Activated CD4-positive, alpha-beta T cell treated with anti-CD3 and anti-CD28 coated beads, Interleukin-2, amount 10 ng/mL, durations not matched to agents 7 days and 5 days (primary cell): Measurements from ENCODE around the gene PIGBOS1. TPM values are rescaled to one million over a fixed set of nuclear protein-coding genes. Genes with fewer than 3 reads are reported as not detected.
A peak's percentile ranks its signal among the peaks of the same experiment; 100 is the strongest.
"Not testable (repeated sequence)": the region's sequence is repeated elsewhere in the genome, so short reads cannot be mapped to it uniquely, and the experiment has no call there.

ENCODE experiments used
- CTCF ChIA-PET: fragments of 350-600 bp; sonication (Branson Sonifier 250); formaldehyde crosslinking; loops from one replicate; lab custom pipeline; 2021; ENCODE audit warnings: antibody characterized with exemption; lab: Charles Lee
- POLR2A ChIA-PET: fragments of 350-600 bp; sonication (Branson Sonifier 250); formaldehyde crosslinking; loops from one replicate; lab custom pipeline; 2021; ENCODE audit warnings: antibody characterized with exemption; lab: Charles Lee
- DNase-seq: peaks from one replicate; pipeline ENCODE4 v3.0.0-alpha.2; 2020
- H3K27ac Mint-ChIP-seq: one replicate; pipeline ENCODE4 v1.8.0; 2021; ENCODE audit warnings: mild to moderate bottlenecking, moderate library complexity, mixed read lengths
- H3K27me3 Mint-ChIP-seq: one replicate; pipeline ENCODE4 v1.8.0; 2021; ENCODE audit warnings: mixed read lengths
- H3K36me3 Mint-ChIP-seq: one replicate; pipeline ENCODE4 v1.8.0; 2021; ENCODE audit warnings: low read depth, mixed read lengths
- H3K4me1 Mint-ChIP-seq: one replicate; pipeline ENCODE4 v1.8.0; 2021; ENCODE audit warnings: mixed read lengths
- H3K4me3 Mint-ChIP-seq: one replicate; pipeline ENCODE4 v1.8.0; 2021; ENCODE audit warnings: mild to moderate bottlenecking, moderate library complexity, mixed read lengths
- H3K9me3 Mint-ChIP-seq: one replicate; pipeline ENCODE4 v1.8.0; 2021; ENCODE audit warnings: mixed read lengths
- total RNA-seq, 2 experiments: library from RNA; stranded (reverse); gene quantifications; one replicate each; pipeline ENCODE4 v1.2.3, GENCODE V29; 2021

The PIGBOS1 gene
- total RNA-seq, 2 experiments from 2014 or later: 11.0 to 11.4 TPM

DNA sequence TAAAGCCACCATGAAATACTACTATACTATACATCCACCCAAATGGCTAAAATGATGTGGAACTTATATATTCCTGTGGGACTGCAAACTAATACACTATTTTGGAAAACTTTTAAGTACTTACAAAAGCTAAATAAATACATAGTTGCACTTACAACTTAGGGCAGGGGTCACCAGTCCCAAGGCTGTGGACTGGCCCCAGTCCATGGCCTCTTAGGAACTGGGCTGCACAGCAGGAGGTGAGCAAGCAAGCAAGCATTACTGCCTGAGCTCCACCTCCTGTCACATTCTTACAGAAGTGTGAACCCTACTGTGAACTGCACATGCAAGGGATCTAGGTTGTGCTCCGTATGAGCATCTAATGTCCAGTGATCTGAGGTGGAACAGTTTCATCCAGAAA, 18.2 kb upstream of the PIGBOS1 start:
- H3K27ac Mint-ChIP-seq: no peak overlapping the region
- peaks cover 33% of the 10 kb centered on the region for H3K36me3 Mint-ChIP-seq
- H3K9me3 Mint-ChIP-seq: no peaks in the 10 kb centered on the region
- no peaks in the 10 kb centered on the region for H3K4me1 Mint-ChIP-seq
- H3K27me3 Mint-ChIP-seq: no peaks in the 10 kb centered on the region
- no peak overlapping the region for H3K4me3 Mint-ChIP-seq
- ChIA-PET POLR2A (interaction anchor here (0.6 kb wide), 1 partner anchor 667 kb away, joined by 3 read pairs; no protein-coding TSS in a partner anchor), CTCF (interaction anchor here (0.5 kb wide), 1 partner anchor 48 kb away, joined by 6 read pairs; no protein-coding TSS in a partner anchor)
- no peak for DNase-seq

DNA sequence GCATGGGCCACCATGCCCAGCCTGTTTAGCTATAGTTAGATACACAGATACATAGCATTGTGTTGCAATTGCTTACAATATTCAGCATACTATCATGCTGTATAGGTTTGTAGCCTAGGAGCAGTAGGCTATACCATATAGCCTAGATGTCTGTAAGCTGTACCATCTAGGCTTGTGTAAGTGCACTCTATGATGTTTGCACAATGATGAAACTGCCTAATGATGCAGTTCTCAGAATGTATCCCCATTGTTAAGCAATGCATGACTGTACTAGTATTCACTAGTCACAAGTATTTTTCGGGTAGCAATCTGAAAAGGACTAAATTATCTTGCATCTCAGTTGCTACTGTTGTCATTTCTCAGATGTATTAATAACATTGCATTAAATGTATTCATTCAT, 16.1 kb upstream of the PIGBOS1 start:
- Mint-ChIP-seq H3K4me3 (no peak overlapping the region), H3K4me1 (no peaks in the 10 kb centered on the region), H3K9me3 (no peaks in the 10 kb centered on the region), H3K36me3 (peaks cover 40% of the 10 kb centered on the region), H3K27ac (no peak overlapping the region), H3K27me3 (no peaks in the 10 kb centered on the region)
- no peak for DNase-seq
- CTCF ChIA-PET: interaction anchor here (1.3 kb wide), 1 partner anchor 73 kb away, joined by 4 read pairs; the partner anchor contains the start of genes CCPG1 and PIERCE2
- POLR2A ChIA-PET: no interaction called here

- Mint-ChIP-seq H3K27me3 (no peaks in the 10 kb centered on the region), H3K4me3 (no peak overlapping the region), H3K9me3 (no peaks in the 10 kb centered on the region), H3K27ac (no peak overlapping the region), H3K4me1 (no peaks in the 10 kb centered on the region), H3K36me3 (peaks cover 38% of the 10 kb centered on the region)
- ChIA-PET POLR2A (no interaction called here), CTCF (interaction anchor here (1.3 kb wide), 1 partner anchor 74 kb away, joined by 4 read pairs; the partner anchor contains the start of genes CCPG1 and PIERCE2)
- DNase-seq: no peak
Measured at GRCh38 chr15:55334371-55334770, 15.4 kb upstream of the PIGBOS1 start.

- peaks cover 10% of the 10 kb centered on the region for H3K4me1 Mint-ChIP-seq
- POLR2A ChIA-PET: no interaction called here
Measured at GRCh38 chr15:55327387-55327786, 8.5 kb upstream of the PIGBOS1 start.

GRCh38 chr15:55322467-55322866, 3.5 kb upstream of the PIGBOS1 start:
- no peak for DNase-seq
- ChIA-PET POLR2A (no interaction called here), CTCF (interaction anchor here (1.6 kb wide), 1 partner anchor 86 kb away, joined by 3 read pairs; the partner anchor contains the start of genes CCPG1 and PIERCE2)
- H3K27ac Mint-ChIP-seq: no peak overlapping the region
- no peaks in the 10 kb centered on the region for H3K27me3 Mint-ChIP-seq
- peaks cover 22% of the 10 kb centered on the region for H3K36me3 Mint-ChIP-seq
- peaks cover 38% of the 10 kb centered on the region for H3K4me1 Mint-ChIP-seq
- H3K9me3 Mint-ChIP-seq: no peaks in the 10 kb centered on the region
- H3K4me3 Mint-ChIP-seq: no peak overlapping the region

More at GRCh38 chr15:55327387-55327786, 8.5 kb upstream of the PIGBOS1 start:
- no peak overlapping the region for H3K27ac Mint-ChIP-seq
- no peaks in the 10 kb centered on the region for H3K9me3 Mint-ChIP-seq
- no peak overlapping the region for H3K4me3 Mint-ChIP-seq
- no peaks in the 10 kb centered on the region for H3K27me3 Mint-ChIP-seq
- DNase-seq: no peak
- CTCF ChIA-PET: interaction anchor here (2.1 kb wide), 1 partner anchor 8 kb away, joined by 7 read pairs; the partner anchor contains the start of genes PIGB and PIGBOS1
- H3K36me3 Mint-ChIP-seq: peaks cover 28% of the 10 kb centered on the region

- Mint-ChIP-seq H3K4me1 (peaks cover 46% of the 10 kb centered on the region), H3K4me3 (no peak overlapping the region), H3K27me3 (no peaks in the 10 kb centered on the region), H3K36me3 (peaks cover 28% of the 10 kb centered on the region), H3K9me3 (no peaks in the 10 kb centered on the region), H3K27ac (no peak overlapping the region)
- no peak for DNase-seq
- ChIA-PET POLR2A (no interaction called here), CTCF (no interaction called here)
Measured at GRCh38 chr15:55320963-55321362, 2.0 kb upstream of the PIGBOS1 start.

DNA sequence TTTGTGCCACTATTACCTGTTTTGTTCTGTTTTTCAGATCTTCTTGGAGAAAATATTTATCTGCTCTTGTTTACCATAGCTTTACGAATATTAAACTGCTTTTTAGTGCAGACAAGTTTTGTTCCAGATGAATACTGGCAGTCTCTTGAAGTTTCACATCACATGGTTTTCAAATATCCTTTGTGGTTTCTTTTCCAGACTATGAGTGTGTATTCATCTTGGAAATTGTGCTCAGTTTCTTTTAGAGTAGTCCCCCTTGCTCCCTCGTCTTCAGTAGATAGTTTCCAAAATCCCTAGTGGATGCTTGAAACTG, 1.3 kb upstream of the PIGBOS1 start:
- POLR2A ChIA-PET: no interaction called here
- Mint-ChIP-seq H3K9me3 (no peaks in the 10 kb centered on the region), H3K4me3 (peak overlapping the region; percentile 98), H3K27me3 (no peaks in the 10 kb centered on the region), H3K27ac (peak overlapping the region; percentile 74), H3K36me3 (peaks cover 33% of the 10 kb centered on the region), H3K4me1 (peaks cover 54% of the 10 kb centered on the region)
- DNase-seq: no peak
- CTCF ChIA-PET: interaction anchor here (1.0 to 2.1 kb wide), 2 partner anchors 88 to 165 kb away, joined by 3 to 13 read pairs; partner anchors contain the start of genes CCPG1 and PIERCE2

DNA sequence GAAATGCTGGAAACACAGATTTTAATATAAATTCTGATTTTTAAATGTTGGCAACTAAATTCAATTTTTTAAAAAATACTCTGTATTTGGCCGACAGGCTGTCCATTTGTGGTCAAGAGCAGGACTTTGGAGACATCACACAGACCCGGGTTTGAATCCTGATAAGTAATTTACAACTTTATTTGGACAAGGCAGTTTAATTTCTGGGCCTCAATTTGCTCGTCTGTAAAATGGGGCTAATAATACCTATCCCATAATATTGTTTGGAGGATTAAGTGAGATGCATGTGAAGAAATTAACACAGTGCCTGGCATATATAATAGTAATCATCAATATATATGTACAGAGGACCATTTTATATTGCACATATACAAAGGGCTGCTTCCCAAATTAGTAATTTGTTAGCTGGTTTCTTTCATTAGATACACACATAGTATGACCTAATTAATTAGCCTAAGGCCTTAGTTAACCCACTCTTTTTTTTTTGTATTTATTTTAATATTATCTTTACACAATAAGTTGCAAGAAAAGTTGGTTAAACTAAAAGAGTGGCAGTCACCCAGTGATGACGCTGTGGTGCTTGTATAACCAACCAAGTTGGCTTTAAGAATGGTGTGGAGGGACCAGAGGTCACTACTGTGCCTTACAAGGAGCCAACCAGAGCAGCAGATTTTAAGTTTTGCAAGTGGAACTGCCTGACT, 764 bp upstream of the PIGBOS1 start:
- Mint-ChIP-seq H3K9me3 (no peaks in the 10 kb centered on the region), H3K36me3 (peaks cover 38% of the 10 kb centered on the region), H3K4me3 (peak overlapping the region; percentile 98), H3K27me3 (no peaks in the 10 kb centered on the region), H3K4me1 (peaks cover 59% of the 10 kb centered on the region), H3K27ac (peak overlapping the region; percentile 99)
- DNase-seq: peak; percentile 13
- ChIA-PET POLR2A (interaction anchor here (0.6 to 1.1 kb wide), 2 partner anchors 98 to 108 kb away, joined by 3 to 4 read pairs; no protein-coding TSS in a partner anchor), CTCF (interaction anchor here (0.7 to 2.1 kb wide), 6 partner anchors 9 to 164 kb away, joined by 3 to 13 read pairs (median 4); partner anchors contain the start of genes CCPG1 and PIERCE2)

DNA sequence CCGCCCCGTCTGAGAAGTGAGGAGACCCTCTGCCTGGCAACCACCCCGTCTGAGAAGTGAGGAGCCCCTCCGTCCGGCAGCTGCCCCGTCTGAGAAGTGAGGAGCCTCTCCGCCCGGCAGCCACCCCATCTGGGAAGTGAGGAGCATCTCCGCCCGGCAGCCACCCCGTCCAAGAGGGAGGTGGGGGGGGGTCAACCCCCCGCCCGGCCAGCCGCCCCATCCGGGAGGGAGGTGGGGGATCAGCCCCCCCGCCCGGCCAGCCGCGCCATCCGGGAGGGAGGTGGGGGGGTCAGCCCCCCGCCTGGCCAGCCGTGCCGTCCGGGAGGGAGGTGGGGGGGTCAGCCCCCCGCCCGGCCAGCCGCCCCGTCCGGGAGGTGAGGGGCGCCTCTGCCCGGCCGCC, 16.1 kb downstream of the PIGBOS1 start:
- peaks cover 21% of the 10 kb centered on the region for H3K36me3 Mint-ChIP-seq
- CTCF ChIA-PET, H3K9me3 Mint-ChIP-seq, H3K4me1 Mint-ChIP-seq, H3K27me3 Mint-ChIP-seq, H3K4me3 Mint-ChIP-seq, H3K27ac Mint-ChIP-seq, POLR2A ChIA-PET, DNase-seq: not testable (repeated sequence)

DNA sequence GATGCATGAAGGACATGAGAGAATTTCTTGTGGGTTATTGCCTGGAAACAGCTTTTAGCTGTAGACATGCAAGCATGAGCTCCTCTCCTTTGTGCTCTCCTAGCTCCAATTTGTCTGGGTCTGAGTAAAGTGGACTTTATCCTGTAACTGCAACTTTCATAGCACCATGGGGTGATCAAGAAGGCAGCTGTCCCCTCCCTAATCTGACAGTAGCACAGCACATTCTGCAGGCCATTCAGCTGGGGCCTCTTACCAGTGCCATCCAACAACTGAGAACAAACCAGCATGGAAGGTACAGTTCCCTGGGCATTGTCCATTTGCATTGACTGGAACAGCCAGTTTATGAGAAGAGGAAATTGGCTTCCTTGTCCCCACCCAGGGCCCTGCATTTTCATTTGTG, 21.6 kb downstream of the PIGBOS1 start:
- CTCF ChIA-PET: no interaction called here
- DNase-seq: no peak
- H3K4me3 Mint-ChIP-seq: no peak overlapping the region
- H3K9me3 Mint-ChIP-seq: no peaks in the 10 kb centered on the region
- H3K27me3 Mint-ChIP-seq: no peaks in the 10 kb centered on the region
- no peak overlapping the region for H3K27ac Mint-ChIP-seq
- POLR2A ChIA-PET: no interaction called here
- H3K4me1 Mint-ChIP-seq: no peaks in the 10 kb centered on the region
- no peaks in the 10 kb centered on the region for H3K36me3 Mint-ChIP-seq

GRCh38 chr15:55290528-55291057, 28.3 kb downstream of the PIGBOS1 start:
- Mint-ChIP-seq H3K36me3 (peaks cover 16% of the 10 kb centered on the region), H3K27ac (peak overlapping the region; percentile 91), H3K4me3 (peak overlapping the region; percentile 93), H3K9me3 (no peaks in the 10 kb centered on the region), H3K27me3 (no peaks in the 10 kb centered on the region), H3K4me1 (peaks cover 34% of the 10 kb centered on the region)
- DNase-seq: peak; percentile 86
- POLR2A ChIA-PET: no interaction called here
- CTCF ChIA-PET: interaction anchor here (0.8 to 2.1 kb wide), 10 partner anchors 8 to 94 kb away, joined by 3 to 18 read pairs (median 4); partner anchors contain the start of genes PIGB, PIGBOS1 and RSL24D1

GRCh38 chr15:55289746-55290527, 29.0 kb downstream of the PIGBOS1 start, which contains the start of gene RAB27A:
Gene RAB27A, minus strand, starts transcription at chr15:55289813. Its CDS starts 54,879 bp downstream, at chr15:55234934.
- H3K36me3 Mint-ChIP-seq: peaks cover 19% of the 10 kb centered on the region
- peak within 1 kb of the TSS; percentile 95 for H3K27ac Mint-ChIP-seq
- no peaks in the 10 kb centered on the region for H3K9me3 Mint-ChIP-seq
- H3K27me3 Mint-ChIP-seq: no peaks in the 10 kb centered on the region
- peak; percentile 78 for DNase-seq
- H3K4me3 Mint-ChIP-seq: peak within 1 kb of the TSS; percentile 93
- POLR2A ChIA-PET: no interaction called here
- H3K4me1 Mint-ChIP-seq: peaks cover 40% of the 10 kb centered on the region
- CTCF ChIA-PET: interaction anchor here (0.9 to 2.1 kb wide), 7 partner anchors 8 to 81 kb away, joined by 3 to 18 read pairs (median 5); partner anchors contain the start of genes PIGB and PIGBOS1
